PC-9 (cell line): ENCODE data around the gene NUP214. TPM values are rescaled to one million over a fixed set of nuclear protein-coding genes. Genes with fewer than 3 reads are reported as not detected.

Experiments
- BruUV-seq: library from RNA; stranded (reverse); fragments of 400-500 nt; replicated peaks from 2 replicates; lab custom pipeline; 2021; lab: Mats Ljungman, UMichigan
- CTCF ChIA-PET: fragments of 300-600 bp; sonication (Branson Sonifier 250); formaldehyde crosslinking; loops from one replicate; lab custom pipeline; 2022; ENCODE audit warnings: antibody characterized with exemption; lab: Charles Lee
- POLR2A ChIA-PET: fragments of 300-600 bp; sonication (Branson Sonifier 250); formaldehyde crosslinking; loops from one replicate; lab custom pipeline; 2022; ENCODE audit warnings: antibody characterized with exemption; ENCODE audit not compliant: unreplicated experiment; lab: Charles Lee
- DNase-seq, 2 experiments: peaks; one replicate each; pipeline versions ENCODE4 v3.0.0 to v3.0.0-alpha.2; 2015 to 2022; ENCODE audit warnings: mixed read lengths in 1 of 2
- H2AFZ ChIP-seq: fragments of 200-600 bp; sonication (generic); 2 replicates; pipeline ENCODE4 v1.8.1; 2017; ENCODE audit warnings: antibody characterized with exemption
- H3F3A ChIP-seq: fragments of 200-600 bp; sonication (generic); 2 replicates; pipeline ENCODE4 v1.8.1; 2017; ENCODE audit warnings: antibody characterized with exemption, mild to moderate bottlenecking, low read depth; ENCODE audit not compliant: insufficient read depth
- H3K27ac ChIP-seq: fragments of 200-600 bp; sonication (generic); 2 replicates; pipeline ENCODE4 v1.6.1; 2016; ENCODE audit warnings: mixed run types
- H3K27me3 ChIP-seq: fragments of 200-600 bp; sonication (generic); 2 replicates; pipeline ENCODE4 v1.6.1; 2016; ENCODE audit warnings: low read depth, mixed run types; ENCODE audit not compliant: insufficient read depth
- H3K36me3 ChIP-seq: fragments of 200-600 bp; sonication (generic); 2 replicates; pipeline ENCODE4 v1.6.1; 2016; ENCODE audit warnings: low read depth, mixed run types
- H3K4me1 ChIP-seq: fragments of 200-600 bp; sonication (generic); replicated peaks from 2 replicates; pipeline ENCODE4 v1.6.1; 2016; ENCODE audit warnings: mixed run types; ENCODE audit not compliant: insufficient read depth
- H3K4me2 ChIP-seq: fragments of 200-600 bp; sonication (generic); 2 replicates; pipeline ENCODE4 v1.6.1; 2017; ENCODE audit warnings: mixed run types
- H3K4me3 ChIP-seq: fragments of 200-600 bp; sonication (generic); 2 replicates; pipeline ENCODE4 v1.6.1; 2016; ENCODE audit warnings: mixed run types
- H3K79me2 ChIP-seq: fragments of 200-600 bp; sonication (generic); 2 replicates; pipeline ENCODE4 v1.6.1; 2017; ENCODE audit warnings: low read depth, mixed run types
- H3K9me2 ChIP-seq: fragments of 200-600 bp; sonication (generic); 2 replicates; pipeline ENCODE4 v1.8.1; 2017; ENCODE audit warnings: mild to moderate bottlenecking; ENCODE audit not compliant: insufficient read depth
- H3K9me3 ChIP-seq: fragments of 200-600 bp; sonication (generic); 2 replicates; pipeline ENCODE4 v1.8.1; 2016; ENCODE audit warnings: low read depth; ENCODE audit not compliant: insufficient read depth
- H4K20me1 ChIP-seq: fragments of 200-600 bp; sonication (generic); 2 replicates; pipeline ENCODE4 v1.8.1; 2017; ENCODE audit not compliant: insufficient read depth
- EZH2 ChIP-seq: fragments of 200-600 bp; sonication (generic); IDR thresholded peaks from 2 replicates; pipeline ENCODE4 v1.8.0; 2017; ENCODE audit warnings: antibody characterized with exemption, low read depth
- intact Hi-C: fragments of 100-400 bp; cut with micrococcal nuclease; formaldehyde crosslinking; loops from one replicate; pipeline ENCODE4 v1.10.0; 2022; ENCODE audit not compliant: unreplicated experiment
- total RNA-seq: library from RNA; stranded (reverse); gene quantifications from 2 replicates; pipeline ENCODE4 v1.2.3, GENCODE V29; 2021
- TF ChIP-seq, protein P1 (sequence below): fragments of 200-600 bp; sonication (generic); conservative IDR thresholded peaks from 2 replicates; pipeline ENCODE4 v1.6.1; 2017; ENCODE audit warnings: mixed run types, antibody characterized with exemption, mild to moderate bottlenecking, moderate library complexity

NUP214 gene
- total RNA-seq, 1 experiment from 2014 or later: 59.0 TPM

- BruUV-seq: no TSS peak
- Histone ChIP-seq H3K79me2 (no peaks in the 10 kb centered on the region), H4K20me1 (peaks cover 3% of the 10 kb centered on the region; the same call in 1 of the 2 replicates), H3K36me3 (peaks cover 46% of the 10 kb centered on the region), H3K27me3 (no peaks in the 10 kb centered on the region), H3K4me2 (no peak overlapping the region), H2AFZ (no peak overlapping the region), H3K4me3 (no peak overlapping the region), H3K9me3 (no peaks in the 10 kb centered on the region), H3F3A (no peaks in the 10 kb centered on the region), H3K9me2 (no peaks in the 10 kb centered on the region), H3K4me1 (no peaks in the 10 kb centered on the region), H3K27ac (no peak overlapping the region)
- intact Hi-C loops: no loop called here
- CTCF ChIA-PET: no interaction called here
- POLR2A ChIA-PET: no interaction called here
- TF ChIP-seq EZH2: no peak
- TF ChIP-seq, protein P1, sequence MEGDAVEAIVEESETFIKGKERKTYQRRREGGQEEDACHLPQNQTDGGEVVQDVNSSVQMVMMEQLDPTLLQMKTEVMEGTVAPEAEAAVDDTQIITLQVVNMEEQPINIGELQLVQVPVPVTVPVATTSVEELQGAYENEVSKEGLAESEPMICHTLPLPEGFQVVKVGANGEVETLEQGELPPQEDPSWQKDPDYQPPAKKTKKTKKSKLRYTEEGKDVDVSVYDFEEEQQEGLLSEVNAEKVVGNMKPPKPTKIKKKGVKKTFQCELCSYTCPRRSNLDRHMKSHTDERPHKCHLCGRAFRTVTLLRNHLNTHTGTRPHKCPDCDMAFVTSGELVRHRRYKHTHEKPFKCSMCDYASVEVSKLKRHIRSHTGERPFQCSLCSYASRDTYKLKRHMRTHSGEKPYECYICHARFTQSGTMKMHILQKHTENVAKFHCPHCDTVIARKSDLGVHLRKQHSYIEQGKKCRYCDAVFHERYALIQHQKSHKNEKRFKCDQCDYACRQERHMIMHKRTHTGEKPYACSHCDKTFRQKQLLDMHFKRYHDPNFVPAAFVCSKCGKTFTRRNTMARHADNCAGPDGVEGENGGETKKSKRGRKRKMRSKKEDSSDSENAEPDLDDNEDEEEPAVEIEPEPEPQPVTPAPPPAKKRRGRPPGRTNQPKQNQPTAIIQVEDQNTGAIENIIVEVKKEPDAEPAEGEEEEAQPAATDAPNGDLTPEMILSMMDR: no peak
- DNase-seq: no peak
These were observed 22.9 kb downstream of the NUP214 start for GRCh38 chr9:131148276-131148675.

- Histone ChIP-seq H3K36me3 (peaks cover 52% of the 10 kb centered on the region), H3K27ac (no peak overlapping the region), H2AFZ (no peak overlapping the region), H3K9me2 (no peaks in the 10 kb centered on the region), H3K4me3 (no peak overlapping the region), H3K79me2 (no peaks in the 10 kb centered on the region), H4K20me1 (peaks cover 3% of the 10 kb centered on the region; the same call in 1 of the 2 replicates), H3K9me3 (no peaks in the 10 kb centered on the region), H3K4me2 (no peak overlapping the region), H3K4me1 (no peaks in the 10 kb centered on the region), H3F3A (no peaks in the 10 kb centered on the region), H3K27me3 (no peaks in the 10 kb centered on the region)
- intact Hi-C loops: no loop called here
- DNase-seq: no peak
- POLR2A ChIA-PET: no interaction called here
- CTCF ChIA-PET: no interaction called here
- no peak for TF ChIP-seq EZH2
- TF ChIP-seq, protein P1: no peak
- no TSS peak for BruUV-seq
These were observed 23.7 kb downstream of the NUP214 start for GRCh38 chr9:131148966-131149687.

DNA sequence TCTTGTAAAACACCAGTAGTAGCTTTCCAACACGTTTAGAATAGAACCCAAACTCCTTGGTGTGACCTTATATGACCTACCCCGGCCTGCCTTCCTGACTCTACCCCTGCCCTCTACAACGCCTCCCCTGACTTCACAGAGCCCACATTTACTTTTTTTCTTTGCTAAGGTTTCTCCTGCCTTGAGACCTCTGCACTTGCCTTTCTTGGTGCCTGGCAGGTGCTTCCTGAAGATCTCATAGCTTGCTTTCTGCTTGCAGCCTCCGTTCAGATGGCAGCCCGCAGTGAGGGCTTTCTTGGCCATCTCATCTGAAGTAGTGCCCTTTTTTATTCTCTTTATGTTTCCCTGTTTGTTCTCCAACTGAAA is 24.3 kb downstream of the NUP214 start:
- no peaks in the 10 kb centered on the region for H3K79me2 ChIP-seq
- H3K9me2 ChIP-seq: no peaks in the 10 kb centered on the region
- intact Hi-C loops: loop anchor here (10.0 kb wide), 1 partner anchor 305 kb away; no protein-coding TSS in a partner anchor
- H3F3A ChIP-seq: no peaks in the 10 kb centered on the region
- no TSS peak for BruUV-seq
- no peaks in the 10 kb centered on the region for H3K27me3 ChIP-seq
- DNase-seq: no peak
- ChIA-PET POLR2A (no interaction called here), CTCF (no interaction called here)
- peaks cover 4% of the 10 kb centered on the region for H4K20me1 ChIP-seq
- H3K36me3 ChIP-seq: peaks cover 49% of the 10 kb centered on the region
- H3K4me1 ChIP-seq: no peaks in the 10 kb centered on the region
- H3K27ac ChIP-seq: no peak overlapping the region
- TF ChIP-seq EZH2: no peak
- TF ChIP-seq, protein P1: no peak
- H3K9me3 ChIP-seq: no peaks in the 10 kb centered on the region
- no peak overlapping the region for H3K4me2 ChIP-seq
- no peak overlapping the region for H3K4me3 ChIP-seq
- H2AFZ ChIP-seq: no peak overlapping the region
